Suprapubic skin (tissue), 4 donors: Measurements from ENCODE around the gene GALM. TPM values are rescaled to one million over a fixed set of nuclear protein-coding genes. Genes with fewer than 3 reads are reported as not detected.

Source experiments
- DNase-seq, 2 donors: peaks; one replicate each; pipeline ENCODE4 v3.0.0-alpha.2; 2019; ENCODE audit warnings: low spot score in 2 of 2
- H3K27ac ChIP-seq: fragments of 200-600 bp; sonication (generic); one replicate; pipeline ENCODE4 v1.5.1; 2019
- H3K27me3 ChIP-seq: fragments of 200-600 bp; sonication (generic); one replicate; pipeline ENCODE4 v1.5.1; 2019
- H3K36me3 ChIP-seq: fragments of 200-600 bp; sonication (generic); one replicate; pipeline ENCODE4 v1.5.1; 2019
- H3K4me1 ChIP-seq: fragments of 200-600 bp; sonication (generic); one replicate; pipeline ENCODE4 v1.5.1; 2019
- H3K4me3 ChIP-seq: fragments of 200-600 bp; sonication (generic); one replicate; pipeline ENCODE4 v1.5.1; 2019; ENCODE audit warnings: mild to moderate bottlenecking
- H3K9me3 ChIP-seq: fragments of 200-600 bp; sonication (generic); one replicate; pipeline ENCODE4 v1.5.1; 2019
- EP300 ChIP-seq: sonication (generic); formaldehyde crosslinking; IDR thresholded peaks from one replicate; pipeline ENCODE4 v1.6.1; 2017; ENCODE audit warnings: antibody characterized with exemption
- POLR2A ChIP-seq, 2 donors: fragments of 450-650 bp; IDR thresholded peaks; one replicate each; pipeline ENCODE4 v1.6.1; 2017; ENCODE audit warnings: antibody characterized with exemption in 2 of 2, mild to moderate bottlenecking in 2 of 2, moderate library complexity in 2 of 2
- POLR2AphosphoS5 ChIP-seq, 3 donors: sonication (generic); formaldehyde crosslinking; IDR thresholded peaks; one replicate each; pipeline ENCODE4 v1.6.1; 2017; ENCODE audit warnings: antibody characterized with exemption in 3 of 3
- WGBS: methylation state at CpG from one replicate; pipeline ENCODE4 v1.1.5; 2018; 5-methylcytosine and 5-hydroxymethylcytosine counted together
- total RNA-seq, 4 donors: library from RNA; depleted of rRNA; stranded (reverse); fragments of >200 nt; gene quantifications; one replicate each; pipeline ENCODE4 v1.1.0, GENCODE V29; 2016
- TF ChIP-seq, protein P1 (sequence below), 2 donors: fragments of 200-600 bp in 1 of 2; fragments of 450-650 bp in 1 of 2; sonication (generic) in 1 of 2; IDR thresholded peaks; one replicate each; pipeline ENCODE4 v1.5.1; 2016 to 2019; ENCODE audit warnings: antibody characterized with exemption in 2 of 2, mild to moderate bottlenecking in 1 of 2, moderate library complexity in 1 of 2

The GALM gene
- total RNA-seq, 4 donors from 2014 or later, result 3.7 to 16.4 (median 7.1) TPM

- Histone ChIP-seq H3K4me3 (no peak overlapping the region), H3K27me3 (no peaks in the 10 kb centered on the region), H3K27ac (no peak overlapping the region), H3K4me1 (no peaks in the 10 kb centered on the region), H3K36me3 (no peaks in the 10 kb centered on the region), H3K9me3 (no peaks in the 10 kb centered on the region)
- 58% methylated on average over 5 of the region's 5 CpGs for WGBS
- no peak for TF ChIP-seq POLR2AphosphoS5 (IDR thresholded peaks at IDR 0.05)
- TF ChIP-seq, protein P1, sequence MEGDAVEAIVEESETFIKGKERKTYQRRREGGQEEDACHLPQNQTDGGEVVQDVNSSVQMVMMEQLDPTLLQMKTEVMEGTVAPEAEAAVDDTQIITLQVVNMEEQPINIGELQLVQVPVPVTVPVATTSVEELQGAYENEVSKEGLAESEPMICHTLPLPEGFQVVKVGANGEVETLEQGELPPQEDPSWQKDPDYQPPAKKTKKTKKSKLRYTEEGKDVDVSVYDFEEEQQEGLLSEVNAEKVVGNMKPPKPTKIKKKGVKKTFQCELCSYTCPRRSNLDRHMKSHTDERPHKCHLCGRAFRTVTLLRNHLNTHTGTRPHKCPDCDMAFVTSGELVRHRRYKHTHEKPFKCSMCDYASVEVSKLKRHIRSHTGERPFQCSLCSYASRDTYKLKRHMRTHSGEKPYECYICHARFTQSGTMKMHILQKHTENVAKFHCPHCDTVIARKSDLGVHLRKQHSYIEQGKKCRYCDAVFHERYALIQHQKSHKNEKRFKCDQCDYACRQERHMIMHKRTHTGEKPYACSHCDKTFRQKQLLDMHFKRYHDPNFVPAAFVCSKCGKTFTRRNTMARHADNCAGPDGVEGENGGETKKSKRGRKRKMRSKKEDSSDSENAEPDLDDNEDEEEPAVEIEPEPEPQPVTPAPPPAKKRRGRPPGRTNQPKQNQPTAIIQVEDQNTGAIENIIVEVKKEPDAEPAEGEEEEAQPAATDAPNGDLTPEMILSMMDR (IDR thresholded peaks at IDR 0.05), result no peak
- no peak for TF ChIP-seq POLR2A (IDR thresholded peaks at IDR 0.05)
- TF ChIP-seq EP300, result no peak
- DNase-seq, result no peak
These were observed 99.6 kb downstream of the GALM start for GRCh38 chr2:38765551-38765950.

- WGBS, result 74% methylated on average over 5 of the region's 5 CpGs
- H3K36me3 ChIP-seq, result no peaks in the 10 kb centered on the region
- no peak overlapping the region for H3K4me3 ChIP-seq
- DNase-seq, result no peak
- no peaks in the 10 kb centered on the region for H3K9me3 ChIP-seq
- H3K27me3 ChIP-seq, result no peaks in the 10 kb centered on the region
- TF ChIP-seq EP300, result no peak
- TF ChIP-seq, protein P1 (IDR thresholded peaks at IDR 0.05), result no peak
- TF ChIP-seq POLR2A (IDR thresholded peaks at IDR 0.05), result no peak
- no peak for TF ChIP-seq POLR2AphosphoS5 (IDR thresholded peaks at IDR 0.05)
- H3K4me1 ChIP-seq, result no peaks in the 10 kb centered on the region
- no peak overlapping the region for H3K27ac ChIP-seq
These were observed 105.7 kb downstream of the GALM start for GRCh38 chr2:38771632-38772031.

GRCh38 chr2:38775097-38775920 lies 109.4 kb downstream of the GALM start:
- Histone ChIP-seq H3K4me1 (peaks cover 9% of the 10 kb centered on the region), H3K9me3 (no peaks in the 10 kb centered on the region), H3K4me3 (no peak overlapping the region), H3K27me3 (no peaks in the 10 kb centered on the region), H3K36me3 (no peaks in the 10 kb centered on the region), H3K27ac (no peak overlapping the region)
- TF ChIP-seq POLR2A (IDR thresholded peaks at IDR 0.05), result no peak
- no peak for TF ChIP-seq POLR2AphosphoS5 (IDR thresholded peaks at IDR 0.05)
- TF ChIP-seq EP300, result no peak
- TF ChIP-seq, protein P1 (IDR thresholded peaks at IDR 0.05), result no peak
- WGBS, result 86% methylated on average over 17 of the region's 17 CpGs
- DNase-seq, result no peak

DNA sequence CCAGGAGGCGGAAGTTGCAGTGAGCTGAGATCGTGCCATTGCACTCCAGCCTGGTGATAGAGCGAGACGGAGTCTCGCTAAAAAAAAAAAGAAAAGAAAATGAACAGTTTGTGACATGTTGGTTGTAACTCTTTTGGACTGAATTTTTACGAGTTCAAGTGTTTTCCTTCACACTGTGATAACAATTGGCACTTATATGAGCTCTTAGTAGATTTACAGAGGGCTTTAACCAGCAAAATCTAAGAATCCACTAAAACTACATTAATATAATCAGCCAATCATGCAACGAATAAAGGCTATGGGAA lies 110.0 kb downstream of the GALM start:
- H3K27ac ChIP-seq, result no peak overlapping the region
- H3K4me1 ChIP-seq, result peaks cover 9% of the 10 kb centered on the region
- H3K9me3 ChIP-seq, result no peaks in the 10 kb centered on the region
- no peak for DNase-seq
- TF ChIP-seq POLR2AphosphoS5 (IDR thresholded peaks at IDR 0.05) (no peak), POLR2A (IDR thresholded peaks at IDR 0.05) (no peak)
- TF ChIP-seq, protein P1 (IDR thresholded peaks at IDR 0.05), result no peak
- peaks cover 2% of the 10 kb centered on the region for H3K36me3 ChIP-seq
- no peak overlapping the region for H3K4me3 ChIP-seq
- WGBS, result 79% methylated on average over 7 of the region's 7 CpGs
- H3K27me3 ChIP-seq, result no peaks in the 10 kb centered on the region

- peaks cover 9% of the 10 kb centered on the region for H3K4me1 ChIP-seq
- no peak overlapping the region for H3K4me3 ChIP-seq
- H3K36me3 ChIP-seq, result peaks cover 9% of the 10 kb centered on the region
- H3K27ac ChIP-seq, result no peak overlapping the region
- no peak for DNase-seq
- no peak for TF ChIP-seq EP300
- no peak for TF ChIP-seq POLR2A (IDR thresholded peaks at IDR 0.05)
- TF ChIP-seq, protein P1 (IDR thresholded peaks at IDR 0.05), result no peak
- TF ChIP-seq POLR2AphosphoS5 (IDR thresholded peaks at IDR 0.05), result no peak
- no peaks in the 10 kb centered on the region for H3K27me3 ChIP-seq
- WGBS, result 80% methylated on average over 13 of the region's 13 CpGs
- H3K9me3 ChIP-seq, result no peaks in the 10 kb centered on the region
These were observed 110.6 kb downstream of the GALM start for GRCh38 chr2:38776531-38776930.
